NCI-H510A treated with DMSO at 0.1 percent for 48 hours (cell line): ENCODE data around the gene CORO1C.
A peak's percentile ranks its signal among the peaks of the same experiment; 100 is the strongest.
"Not testable (repeated sequence)": the region's sequence is repeated elsewhere in the genome, so short reads cannot be mapped to it uniquely, and the experiment has no call there.

Source experiments
- DNase-seq: peaks from one replicate; lab custom pipeline; 2025; lab: John Stamatoyannopoulos, UW

CORO1C gene

DNA sequence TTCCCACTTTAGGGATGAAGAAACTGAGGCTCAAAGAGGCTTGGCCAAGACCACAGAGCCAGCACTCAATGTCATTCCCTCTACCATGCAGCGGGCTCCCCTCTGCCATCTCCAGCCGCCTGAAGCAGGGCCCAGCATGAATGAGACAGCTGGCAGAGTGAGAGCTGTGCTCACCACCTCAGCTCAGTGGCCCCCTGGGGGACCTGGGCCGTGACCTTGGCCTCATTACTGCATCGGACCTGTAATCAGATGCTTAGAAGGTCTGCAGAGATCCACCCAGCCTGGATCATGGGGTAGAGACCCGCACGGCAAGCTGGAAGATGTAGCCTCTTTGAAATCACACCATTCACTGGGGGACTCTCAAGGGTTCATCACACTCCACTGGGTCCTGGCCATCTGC, 22.7 kb upstream of the CORO1C start:
- DNase-seq: no peak

- no peak for DNase-seq
Measured at GRCh38 chr12:108752387-108752786, 21.1 kb upstream of the CORO1C start.

- no peak for DNase-seq
Measured at GRCh38 chr12:108751821-108752220, 20.5 kb upstream of the CORO1C start.

DNA sequence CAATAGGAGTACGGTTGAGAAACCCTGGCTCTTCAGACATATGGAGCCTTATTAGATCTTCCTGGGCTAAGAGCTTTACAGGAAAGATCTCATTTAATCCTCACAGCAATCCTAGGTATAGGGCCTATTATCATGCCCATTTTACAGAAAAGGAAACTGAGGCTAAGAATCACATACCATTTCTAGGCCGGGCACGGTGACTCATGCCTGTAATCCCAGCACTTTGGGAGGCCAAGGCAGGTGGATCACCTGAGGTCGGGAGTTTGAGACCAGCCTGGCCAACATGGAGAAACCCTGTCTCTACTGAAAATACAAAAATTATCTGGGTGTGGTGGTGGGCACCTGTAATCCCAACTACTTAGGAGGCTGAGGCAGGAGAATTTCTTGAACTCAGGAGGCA, 19.7 kb upstream of the CORO1C start:
- DNase-seq: not testable (repeated sequence)

DNA sequence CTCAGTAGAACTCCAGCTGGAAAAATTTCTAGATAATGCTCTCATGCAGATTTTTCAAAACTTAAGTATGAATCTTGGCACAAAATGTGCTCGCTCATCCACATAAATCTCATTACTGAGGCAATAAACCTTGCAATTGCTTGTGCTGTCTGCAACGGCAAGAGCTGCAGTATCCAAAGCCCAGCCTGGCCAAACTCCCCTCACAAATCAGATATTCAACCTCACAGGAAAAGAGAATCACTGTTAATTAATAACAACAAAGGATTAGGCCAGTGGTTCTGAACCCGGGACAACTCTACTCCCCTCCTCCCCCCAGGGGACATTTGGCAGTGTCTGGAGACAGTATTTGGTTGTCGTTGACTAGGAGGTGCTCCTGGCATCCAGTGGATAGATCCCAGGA, 19.2 kb upstream of the CORO1C start:
- DNase-seq: no peak

GRCh38 chr12:108747563-108747962, 16.2 kb upstream of the CORO1C start:
- no peak for DNase-seq

DNA sequence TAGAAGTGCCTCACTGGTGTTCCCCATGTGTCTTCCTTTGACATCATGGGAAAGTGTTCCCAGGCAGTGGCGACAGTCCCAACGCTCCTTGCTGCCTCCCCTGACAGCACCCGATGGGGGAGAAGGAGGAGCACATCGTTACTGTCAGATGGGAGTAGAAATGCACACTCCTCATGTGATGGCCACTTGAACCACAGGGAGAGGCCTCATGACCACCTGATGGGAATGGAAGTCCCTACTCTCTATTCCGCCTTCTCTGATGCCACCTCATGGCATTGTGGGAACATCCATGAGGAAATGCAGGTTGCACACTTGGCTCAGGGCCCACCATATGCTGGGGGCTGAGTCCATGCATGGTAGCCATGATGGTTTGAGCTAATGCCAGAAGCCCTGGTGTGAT, 14.3 kb upstream of the CORO1C start:
- DNase-seq: no peak

- DNase-seq: no peak
Measured at GRCh38 chr12:108744021-108744897, 12.9 kb upstream of the CORO1C start.

GRCh38 chr12:108738170-108738569, 6.9 kb upstream of the CORO1C start:
- no peak for DNase-seq

- no peak for DNase-seq
Measured at GRCh38 chr12:108735855-108736254, 4.5 kb upstream of the CORO1C start.

- no peak for DNase-seq
Measured at GRCh38 chr12:108734200-108734906, 3.0 kb upstream of the CORO1C start.

DNA sequence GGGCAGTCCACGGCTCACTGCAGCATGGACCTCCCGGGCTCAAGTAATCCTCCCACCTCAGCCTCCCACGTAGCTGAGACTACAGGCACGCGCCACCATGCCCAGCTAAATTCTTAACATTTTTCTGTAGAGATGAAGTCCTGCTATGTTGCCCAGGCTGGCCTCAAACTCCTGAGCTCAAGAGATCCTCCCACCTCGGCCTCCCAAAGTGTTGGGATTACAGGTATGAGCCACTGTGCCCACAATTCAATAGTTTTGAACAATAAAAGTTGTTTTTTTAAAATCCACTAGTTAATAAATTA, 1.9 kb upstream of the CORO1C start:
- not testable (repeated sequence) for DNase-seq

DNA sequence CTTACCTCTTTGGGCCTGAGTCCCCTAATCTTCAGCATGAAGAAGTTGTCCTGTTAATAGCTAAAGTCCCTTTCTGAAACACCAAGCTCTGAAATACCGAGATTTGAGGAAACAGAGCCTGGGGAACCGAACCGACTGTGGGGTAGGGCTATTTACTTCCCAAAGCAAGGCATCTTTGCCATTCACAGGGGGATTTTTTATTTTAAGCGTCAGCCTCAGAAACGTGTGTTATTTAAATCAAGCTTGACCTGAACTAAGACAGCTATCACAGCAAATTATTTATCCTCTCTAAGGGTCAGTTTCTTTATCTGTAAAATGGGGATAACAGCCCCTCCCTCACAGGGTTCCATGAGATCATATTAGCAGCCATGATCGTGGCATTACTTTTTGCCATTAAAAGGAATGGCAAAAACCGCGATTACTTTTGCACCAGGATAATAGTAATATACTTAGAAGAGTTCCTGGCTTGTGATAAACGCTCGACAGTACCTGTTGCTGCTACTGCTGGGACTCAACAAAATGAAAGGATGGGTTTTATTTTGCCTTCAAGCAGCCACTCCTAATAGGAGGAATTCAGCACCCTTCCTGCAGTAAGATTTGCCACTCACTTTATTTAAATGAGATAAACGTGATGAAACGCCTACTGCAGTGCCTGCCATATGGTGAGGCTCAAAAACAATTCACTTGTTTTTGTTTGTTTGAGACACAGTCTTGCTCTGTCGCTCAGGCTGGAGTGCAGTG, 1.3 kb upstream of the CORO1C start:
- DNase-seq: no peak

GRCh38 chr12:108731866-108732461, 646 bp upstream of the CORO1C start:
- peak; percentile 89 for DNase-seq

GRCh38 chr12:108730365-108731104, 783 bp downstream of the CORO1C start:
- peak; percentile 62 for DNase-seq

GRCh38 chr12:108729612-108730364, 1.5 kb downstream of the CORO1C start:
- DNase-seq: peak; percentile 42

- DNase-seq: no peak
Measured at GRCh38 chr12:108728820-108729611, 2.3 kb downstream of the CORO1C start.

- DNase-seq: no peak
Measured at GRCh38 chr12:108727868-108728735, 3.2 kb downstream of the CORO1C start.

GRCh38 chr12:108727161-108727560, 4.2 kb downstream of the CORO1C start:
- DNase-seq: no peak
